Spleen (tissue), 3 donors: ENCODE results near the gene ETV6.

Source experiments
- POLR2A ChIP-seq, 3 donors: fragments of 450-650 bp; IDR thresholded peaks; one replicate each; pipeline ENCODE4 v1.5.1; 2017; ENCODE audit warnings: antibody characterized with exemption in 3 of 3, mild to moderate bottlenecking in 1 of 3
- POLR2AphosphoS5 ChIP-seq, 3 donors: sonication (generic); formaldehyde crosslinking; IDR thresholded peaks; one replicate each; pipeline ENCODE4 v1.5.1; 2017; ENCODE audit warnings: antibody characterized with exemption in 3 of 3

DNA sequence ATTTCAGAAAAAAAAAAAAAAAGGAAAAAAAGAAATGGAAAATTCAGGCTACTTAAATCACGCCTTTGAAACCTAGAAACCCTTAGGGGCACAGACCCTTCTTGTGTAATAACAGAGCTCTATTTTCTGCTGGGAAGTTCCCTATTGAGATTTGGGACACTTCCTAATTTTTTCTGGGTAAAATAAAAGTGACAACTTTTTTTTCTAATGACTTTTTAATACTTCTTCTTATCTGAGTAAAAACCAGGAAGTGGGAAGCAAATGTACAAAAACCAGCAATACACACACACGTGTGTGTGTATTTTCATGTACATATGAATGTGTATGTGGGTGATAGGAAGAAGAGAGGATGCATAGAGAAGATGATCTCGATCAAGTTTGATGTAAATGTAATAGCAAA, 35.8 kb downstream of the ETV6 start:
- no peak for TF ChIP-seq POLR2A (IDR thresholded peaks at IDR 0.05)
- TF ChIP-seq POLR2AphosphoS5 (IDR thresholded peaks at IDR 0.05): no peak
